Measurements from ENCODE around the gene SPP2. TPM values are rescaled to one million over a fixed set of nuclear protein-coding genes. Genes with fewer than 3 reads are reported as not detected.

The SPP2 gene
- polyA plus RNA-seq, 3 donors: not detected

DNA sequence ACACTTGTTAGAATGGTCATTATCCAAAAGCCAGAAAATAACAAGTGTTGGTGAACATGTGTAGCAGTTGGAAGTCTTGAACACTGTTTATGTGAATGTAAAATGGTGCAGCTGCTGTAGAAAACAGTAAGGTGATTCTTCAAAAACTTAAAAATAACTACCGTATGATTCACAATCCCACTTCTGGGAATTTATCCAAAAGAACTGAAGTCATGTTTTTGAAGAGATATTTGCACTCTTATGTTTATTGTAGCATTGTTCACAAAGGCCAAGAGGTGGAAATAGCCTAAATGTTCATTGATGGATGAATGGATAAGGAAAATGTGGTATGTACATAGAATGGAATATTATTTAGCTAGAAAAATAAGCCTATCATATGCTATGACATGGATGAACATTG, 6.3 kb upstream of the SPP2 start:
- no peaks in the 10 kb centered on the region for H3K36me3 ChIP-seq (replicated peaks in 1 of 2; ENCODE audit: control insufficient read depth in 1 of 2, insufficient read depth in 2 of 2, low read length in 2 of 2)
- no peak overlapping the region for H3K4me2 ChIP-seq (replicated peaks; ENCODE audit: extremely low read depth, low read length, poor library complexity, severe bottlenecking)
- no peaks in the 10 kb centered on the region for H3K9me3 ChIP-seq (replicated peaks in 1 of 2; ENCODE audit: control insufficient read depth in 1 of 2, insufficient read depth in 1 of 2, low read length in 2 of 2)
- no peak overlapping the region for H2AFZ ChIP-seq (ENCODE audit: insufficient read depth, low read depth, low read length, poor library complexity, severe bottlenecking)
- H3K36me3 Mint-ChIP-seq: no peaks in the 10 kb centered on the region
- no peaks in the 10 kb centered on the region for H4K20me1 ChIP-seq (ENCODE audit: insufficient read depth, low read length)
- intact Hi-C loops (cut with micrococcal nuclease): no loop called here
- DNase-seq: no peak
- no peak overlapping the region for H3K27ac ChIP-seq (ENCODE audit: low read depth in 1 of 2, low read length in 2 of 2)
- TF ChIP-seq, protein P1, sequence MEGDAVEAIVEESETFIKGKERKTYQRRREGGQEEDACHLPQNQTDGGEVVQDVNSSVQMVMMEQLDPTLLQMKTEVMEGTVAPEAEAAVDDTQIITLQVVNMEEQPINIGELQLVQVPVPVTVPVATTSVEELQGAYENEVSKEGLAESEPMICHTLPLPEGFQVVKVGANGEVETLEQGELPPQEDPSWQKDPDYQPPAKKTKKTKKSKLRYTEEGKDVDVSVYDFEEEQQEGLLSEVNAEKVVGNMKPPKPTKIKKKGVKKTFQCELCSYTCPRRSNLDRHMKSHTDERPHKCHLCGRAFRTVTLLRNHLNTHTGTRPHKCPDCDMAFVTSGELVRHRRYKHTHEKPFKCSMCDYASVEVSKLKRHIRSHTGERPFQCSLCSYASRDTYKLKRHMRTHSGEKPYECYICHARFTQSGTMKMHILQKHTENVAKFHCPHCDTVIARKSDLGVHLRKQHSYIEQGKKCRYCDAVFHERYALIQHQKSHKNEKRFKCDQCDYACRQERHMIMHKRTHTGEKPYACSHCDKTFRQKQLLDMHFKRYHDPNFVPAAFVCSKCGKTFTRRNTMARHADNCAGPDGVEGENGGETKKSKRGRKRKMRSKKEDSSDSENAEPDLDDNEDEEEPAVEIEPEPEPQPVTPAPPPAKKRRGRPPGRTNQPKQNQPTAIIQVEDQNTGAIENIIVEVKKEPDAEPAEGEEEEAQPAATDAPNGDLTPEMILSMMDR (IDR thresholded peaks at IDR 0.05): no peak
- peaks cover 0 to 12% (median 2%) of the 10 kb centered on the region in 3 donors for H3K27me3 Mint-ChIP-seq (ENCODE audit: low read depth in 3 of 3)
- H3K4me1 Mint-ChIP-seq: no peaks in the 10 kb centered on the region
- H3K9me3 Mint-ChIP-seq: peaks cover 0 to 2% (median 0%) of the 10 kb centered on the region in 7 donors
- no peak overlapping the region for H3K4me3 Mint-ChIP-seq
- WGBS (ENCODE audit: insufficient coverage): no CpG with 5 or more reads among the region's 1 CpG
- H3K4me1 ChIP-seq (ENCODE audit: control insufficient read depth in 1 of 2, insufficient read depth in 2 of 2, low read length in 2 of 2): no peaks in the 10 kb centered on the region
- no peak overlapping the region for H3K27ac Mint-ChIP-seq
- no peaks in the 10 kb centered on the region for H3K79me2 ChIP-seq (ENCODE audit: insufficient read depth, low read length)
- no peaks in the 10 kb centered on the region for H3K27me3 ChIP-seq (ENCODE audit: control insufficient read depth in 2 of 2, insufficient read depth in 2 of 2, low read length in 2 of 2)
- no peak overlapping the region for H3K4me3 ChIP-seq (replicated peaks in 1 of 3; ENCODE audit: low read depth in 2 of 3, low read length in 3 of 3)
- H3K9ac ChIP-seq (ENCODE audit: insufficient read depth, low read length, poor library complexity, severe bottlenecking): no peak overlapping the region

GRCh38 chr2:234046521-234046920, 4.0 kb upstream of the SPP2 start:
- Mint-ChIP-seq H3K4me3 (no peak overlapping the region), H3K36me3 (no peaks in the 10 kb centered on the region), H3K27ac (no peak overlapping the region), H3K9me3 (peaks cover 0 to 2% (median 0%) of the 10 kb centered on the region in 7 donors), H3K27me3 (ENCODE audit: low read depth in 3 of 3) (peaks cover 0 to 8% (median 2%) of the 10 kb centered on the region in 3 donors), H3K4me1 (no peaks in the 10 kb centered on the region)
- H3K4me3 ChIP-seq (replicated peaks in 1 of 3; ENCODE audit: low read depth in 2 of 3, low read length in 3 of 3): no peak overlapping the region
- H3K9me3 ChIP-seq (replicated peaks in 1 of 2; ENCODE audit: control insufficient read depth in 1 of 2, insufficient read depth in 1 of 2, low read length in 2 of 2): no peaks in the 10 kb centered on the region
- 95% methylated on average over 3 of the region's 3 CpGs for WGBS (ENCODE audit: insufficient coverage)
- H3K4me2 ChIP-seq (replicated peaks; ENCODE audit: extremely low read depth, low read length, poor library complexity, severe bottlenecking): no peak overlapping the region
- no peaks in the 10 kb centered on the region for H3K36me3 ChIP-seq (replicated peaks in 1 of 2; ENCODE audit: control insufficient read depth in 1 of 2, insufficient read depth in 2 of 2, low read length in 2 of 2)
- no peaks in the 10 kb centered on the region for H3K27me3 ChIP-seq (ENCODE audit: control insufficient read depth in 2 of 2, insufficient read depth in 2 of 2, low read length in 2 of 2)
- H3K9ac ChIP-seq (ENCODE audit: insufficient read depth, low read length, poor library complexity, severe bottlenecking): no peak overlapping the region
- H3K27ac ChIP-seq (ENCODE audit: low read depth in 1 of 2, low read length in 2 of 2): no peak overlapping the region
- no peaks in the 10 kb centered on the region for H4K20me1 ChIP-seq (ENCODE audit: insufficient read depth, low read length)
- no peaks in the 10 kb centered on the region for H3K79me2 ChIP-seq (ENCODE audit: insufficient read depth, low read length)
- no peak overlapping the region for H2AFZ ChIP-seq (ENCODE audit: insufficient read depth, low read depth, low read length, poor library complexity, severe bottlenecking)
- intact Hi-C loops (cut with micrococcal nuclease): no loop called here
- TF ChIP-seq, protein P1 (IDR thresholded peaks at IDR 0.05): no peak
- DNase-seq: no peak
- no peaks in the 10 kb centered on the region for H3K4me1 ChIP-seq (ENCODE audit: control insufficient read depth in 1 of 2, insufficient read depth in 2 of 2, low read length in 2 of 2)

All from CD14-positive monocyte (primary cell).